Stimulated activated CD4-positive, alpha-beta T cell treated with anti-CD3 and anti-CD28 coated beads, Interleukin-1b, Interleukin-23, amount 100 ng/mL, for 1 hour (primary cell): ENCODE results near the gene PPP1R3E.
"Not testable (repeated sequence)": the region's sequence is repeated elsewhere in the genome, so short reads cannot be mapped to it uniquely, and the experiment has no call there.

Experiments
- DNase-seq, 2 donors: peaks; one replicate each; pipeline ENCODE4 v3.0.0-alpha.2; 2020; ENCODE audit warnings: low read depth in 2 of 2

PPP1R3E gene, protein sequence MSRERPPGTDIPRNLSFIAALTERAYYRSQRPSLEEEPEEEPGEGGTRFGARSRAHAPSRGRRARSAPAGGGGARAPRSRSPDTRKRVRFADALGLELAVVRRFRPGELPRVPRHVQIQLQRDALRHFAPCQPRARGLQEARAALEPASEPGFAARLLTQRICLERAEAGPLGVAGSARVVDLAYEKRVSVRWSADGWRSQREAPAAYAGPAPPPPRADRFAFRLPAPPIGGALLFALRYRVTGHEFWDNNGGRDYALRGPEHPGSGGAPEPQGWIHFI

GRCh38 chr14:23302290-23303225 is at the start of gene PPP1R3E:
PPP1R3E (minus strand) TSS chr14:23302859; CDS start chr14:23302576, 283 bp downstream.
- peak; percentile 72 to 75 for DNase-seq

- DNase-seq, result no peak
Measured at GRCh38 chr14:23351681-23352505, 49.2 kb upstream of the PPP1R3E start.

GRCh38 chr14:23349156-23349845 is 46.6 kb upstream of the PPP1R3E start:
- DNase-seq, result no peak

- DNase-seq, result no peak
Measured at GRCh38 chr14:23348297-23348655, 45.6 kb upstream of the PPP1R3E start.

DNA sequence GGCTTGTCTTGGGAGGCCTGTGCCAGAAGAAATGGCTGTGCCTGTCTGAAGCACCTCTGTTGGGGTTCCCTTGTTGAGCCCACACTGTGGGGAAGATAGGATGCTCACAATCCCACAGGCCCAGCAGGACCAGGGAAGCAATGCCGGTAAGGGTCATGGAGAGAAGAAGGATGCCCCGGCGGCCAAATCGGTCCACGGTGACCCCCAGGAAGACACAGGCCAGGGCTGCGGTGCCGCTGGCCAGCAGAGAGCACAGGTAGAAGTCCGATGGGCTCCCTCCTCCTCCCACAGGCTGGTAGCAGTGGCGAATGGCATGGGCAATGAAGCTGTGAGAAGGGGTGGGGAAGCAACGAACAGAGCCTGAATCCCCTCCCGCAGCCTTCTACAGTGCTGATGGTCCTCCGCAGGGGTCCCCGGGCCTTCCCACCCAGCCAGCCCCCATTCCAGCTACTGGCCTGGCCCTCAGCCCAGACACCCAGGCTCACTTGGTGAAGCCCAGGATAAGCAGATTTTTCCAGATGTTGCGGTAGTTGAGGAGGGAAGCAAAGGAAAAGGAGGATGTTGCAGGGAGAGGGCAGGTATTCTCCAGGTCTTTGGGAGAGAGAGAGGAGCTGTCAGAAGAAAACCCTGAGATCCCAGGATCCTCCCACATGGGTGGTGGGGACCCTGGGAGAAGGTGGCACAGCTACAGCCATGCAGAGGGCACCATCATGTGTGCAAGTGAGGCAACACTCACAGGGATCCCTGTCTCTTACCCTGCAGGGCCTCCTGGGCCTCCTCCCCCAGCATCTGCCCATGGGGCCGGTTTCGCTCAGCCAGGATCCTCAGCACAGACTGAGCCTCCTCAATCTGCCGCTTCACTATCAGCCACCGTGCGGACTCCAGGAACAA is 45.0 kb upstream of the PPP1R3E start:
- no peak for DNase-seq

DNA sequence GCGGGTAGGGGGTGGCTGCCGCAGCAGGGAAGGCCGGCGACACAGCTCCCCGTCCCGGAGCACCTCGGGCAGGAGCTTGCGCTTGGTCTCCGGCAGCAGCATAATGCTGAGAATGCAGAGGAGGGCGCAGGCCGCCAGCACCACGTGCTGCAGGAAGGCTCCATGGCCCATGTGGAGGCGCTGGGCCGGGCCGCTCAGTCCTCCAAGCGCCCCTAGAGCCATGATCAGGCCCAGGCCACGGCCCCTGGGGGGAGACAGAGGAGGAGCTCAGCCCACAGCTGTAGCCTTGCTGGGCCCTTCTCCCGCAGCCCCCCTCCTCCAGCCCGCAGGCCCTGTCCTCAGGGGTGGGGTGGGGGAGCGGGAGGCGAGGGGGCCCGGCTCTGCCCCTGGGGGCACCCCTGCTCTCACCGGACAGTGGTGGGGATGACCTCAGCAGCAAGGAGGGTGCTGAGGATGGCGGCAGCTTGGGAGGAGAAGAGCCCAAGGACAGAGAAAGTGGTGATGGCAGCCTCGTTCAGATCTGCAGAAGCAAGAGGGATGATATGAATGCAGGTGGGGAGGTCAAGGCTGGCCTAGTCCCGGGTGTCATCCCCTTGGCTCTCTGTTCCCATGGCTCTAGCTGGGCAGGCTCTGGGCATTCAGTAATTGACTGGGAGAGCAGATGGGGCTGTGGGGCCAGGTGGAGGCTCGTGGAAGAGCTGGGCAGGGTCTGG is 44.2 kb upstream of the PPP1R3E start:
- DNase-seq, result no peak

DNA sequence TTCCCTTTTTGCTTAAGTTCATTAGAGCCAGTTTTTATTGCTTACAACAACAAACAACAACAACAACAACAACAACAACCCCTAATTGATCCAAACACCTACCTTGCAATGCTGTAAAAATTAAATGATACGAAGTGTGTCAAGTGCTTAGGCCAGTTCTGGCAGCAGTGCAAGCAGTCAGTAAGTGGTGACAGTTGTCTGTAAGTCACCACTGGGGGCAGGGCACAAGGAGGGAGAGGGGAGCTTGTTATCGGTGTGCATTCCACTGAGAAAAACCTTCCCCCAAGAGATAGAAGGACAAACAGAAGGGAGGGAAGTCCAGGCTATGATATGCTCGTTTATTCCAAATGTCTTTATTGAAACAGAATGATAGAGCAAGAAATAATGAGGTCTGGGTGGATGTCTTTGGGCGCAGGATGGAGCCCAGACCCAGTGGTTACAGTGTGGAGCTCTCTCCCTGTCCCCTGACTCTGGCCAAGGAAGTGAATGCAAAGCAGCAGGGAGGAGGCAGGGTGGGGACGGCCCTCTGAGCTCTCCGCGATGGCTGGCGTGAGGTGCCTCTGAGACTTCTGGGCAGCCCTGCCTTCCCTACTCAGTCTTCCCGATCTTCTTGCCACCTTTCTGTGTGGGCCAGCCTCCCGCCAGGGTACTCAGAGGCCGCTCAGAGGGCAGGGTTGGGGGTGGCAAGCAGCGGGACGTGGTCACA is 43.5 kb upstream of the PPP1R3E start:
- DNase-seq, result no peak

DNA sequence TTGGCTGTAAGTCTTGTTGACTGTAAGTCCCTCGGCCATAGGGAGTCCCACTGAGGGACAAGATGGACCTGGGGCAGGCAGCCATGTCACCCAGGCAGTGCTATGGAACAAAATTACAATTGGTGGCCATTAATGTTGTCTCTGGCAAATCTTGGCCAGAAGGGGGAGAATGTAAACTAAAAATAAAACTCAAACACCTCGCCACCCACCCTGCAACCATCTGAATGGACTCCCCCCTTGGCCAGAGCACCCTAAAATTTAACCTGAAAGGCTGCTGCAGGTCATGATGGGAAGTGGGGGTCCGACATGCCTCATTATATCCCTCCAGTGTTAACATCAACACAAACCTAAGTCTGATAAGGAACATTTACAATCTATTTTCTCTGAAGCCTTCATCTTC is 41.8 kb upstream of the PPP1R3E start:
- DNase-seq, result no peak

DNA sequence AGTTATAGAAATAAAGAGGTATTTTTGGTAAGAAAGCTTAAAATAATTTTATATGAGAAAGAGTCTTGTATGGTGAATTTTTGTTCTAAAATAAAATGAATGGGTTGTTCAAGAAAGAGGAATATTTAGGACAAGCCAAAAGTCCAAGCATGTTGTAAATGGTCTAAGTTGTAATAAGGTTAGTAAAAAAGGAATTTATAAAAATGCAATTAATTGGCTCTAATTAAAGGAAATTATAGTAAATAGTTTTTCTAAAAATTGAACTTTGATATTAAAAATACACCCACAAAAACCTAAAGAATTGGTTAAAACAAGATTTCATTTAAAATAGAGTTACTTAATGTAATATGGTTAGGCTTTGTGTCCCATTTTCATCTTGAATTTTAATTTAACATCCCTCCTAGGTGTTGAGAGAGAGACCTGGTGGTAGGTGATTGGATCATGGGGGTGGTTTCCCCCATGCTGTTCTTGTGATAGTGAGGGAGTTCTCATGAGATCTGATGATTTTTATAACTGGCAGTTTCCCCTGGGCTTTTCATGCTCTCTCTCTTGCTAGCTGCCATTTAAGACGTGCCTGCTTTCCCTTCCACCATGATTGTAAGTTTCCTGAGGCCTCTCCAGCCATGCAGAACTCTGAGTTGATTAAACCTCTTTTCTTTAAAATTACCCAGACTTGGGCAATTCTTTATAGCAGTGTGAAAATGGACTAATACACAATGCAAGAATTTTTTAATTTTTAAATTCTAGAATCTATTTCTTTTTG is 37.0 kb upstream of the PPP1R3E start:
- no peak for DNase-seq

DNA sequence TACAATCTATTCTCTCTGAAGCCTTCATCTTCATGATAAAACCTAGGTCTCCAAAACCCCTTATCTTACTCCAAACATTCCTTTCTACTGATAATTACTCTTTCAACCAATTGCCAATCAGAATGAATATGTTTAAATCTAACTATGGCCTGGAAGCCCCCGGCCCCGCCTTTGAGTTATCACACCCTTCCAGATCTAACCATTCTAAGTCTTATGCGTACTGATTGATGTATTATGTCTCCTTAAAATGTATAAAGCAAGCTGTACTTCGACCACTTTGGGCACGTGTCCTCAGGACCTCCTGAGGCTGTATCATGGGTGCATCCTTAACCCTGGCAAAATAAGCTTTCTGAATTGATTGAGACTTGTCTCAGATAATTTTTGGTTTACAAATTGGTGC is 33.0 kb upstream of the PPP1R3E start:
- DNase-seq, result no peak

GRCh38 chr14:23327947-23328744 is 25.5 kb upstream of the PPP1R3E start:
- DNase-seq, result peak; percentile 21 to 22

GRCh38 chr14:23326491-23327332 is 24.1 kb upstream of the PPP1R3E start:
- no peak for DNase-seq

DNA sequence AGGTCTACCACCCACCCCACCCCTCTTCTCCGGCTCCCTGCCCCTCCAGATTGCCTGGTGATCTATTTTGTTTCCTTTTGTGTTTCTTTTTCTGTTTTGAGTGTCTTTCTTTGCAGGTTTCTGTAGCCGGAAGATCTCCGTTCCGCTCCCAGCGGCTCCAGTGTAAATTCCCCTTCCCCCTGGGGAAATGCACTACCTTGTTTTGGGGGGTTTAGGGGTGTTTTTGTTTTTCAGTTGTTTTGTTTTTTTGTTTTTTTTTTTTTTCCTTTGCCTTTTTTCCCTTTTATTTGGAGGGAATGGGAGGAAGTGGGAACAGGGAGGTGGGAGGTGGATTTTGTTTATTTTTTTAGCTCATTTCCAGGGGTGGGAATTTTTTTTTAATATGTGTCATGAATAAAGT is 23.1 kb upstream of the PPP1R3E start:
- not testable (repeated sequence) for DNase-seq

- DNase-seq, result no peak
Measured at GRCh38 chr14:23324993-23325392, 22.3 kb upstream of the PPP1R3E start.

GRCh38 chr14:23324455-23324846 is 21.8 kb upstream of the PPP1R3E start:
- no peak for DNase-seq

DNA sequence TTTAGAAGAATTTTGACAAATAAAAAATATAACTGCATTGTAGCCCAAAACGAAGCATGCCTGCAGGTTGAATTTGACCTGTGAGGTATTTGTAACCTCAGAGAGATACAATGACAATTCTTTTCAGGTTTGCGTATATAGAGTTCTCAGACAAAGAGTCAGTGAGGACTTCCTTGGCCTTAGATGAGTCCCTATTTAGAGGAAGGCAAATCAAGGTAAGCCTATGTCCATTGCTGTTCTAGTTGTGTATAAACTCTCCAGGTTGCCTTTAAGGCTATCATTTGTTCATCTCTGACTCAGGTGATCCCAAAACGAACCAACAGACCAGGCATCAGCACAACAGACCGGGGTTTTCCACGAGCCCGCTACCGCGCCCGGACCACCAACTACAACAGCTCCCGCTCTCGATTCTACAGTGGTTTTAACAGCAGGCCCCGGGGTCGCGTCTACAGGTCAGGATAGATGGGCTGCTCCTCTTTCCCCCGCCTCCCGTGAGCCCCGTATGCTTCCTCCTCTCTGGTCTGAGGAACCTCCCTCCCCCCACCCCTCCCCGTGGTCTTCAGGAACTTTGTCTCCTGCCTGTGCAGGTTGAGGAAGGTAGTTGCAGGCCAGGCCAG is 21.3 kb upstream of the PPP1R3E start:
- no peak for DNase-seq
